Esophagus squamous epithelium (tissue), 5 donors: ENCODE results near the gene TMPRSS3. TPM values are rescaled to one million over a fixed set of nuclear protein-coding genes. Genes with fewer than 3 reads are reported as not detected.
A peak's percentile ranks its signal among the peaks of the same experiment; 100 is the strongest.

Source experiments
- DNase-seq: peaks from one replicate; lab custom pipeline; 2025; lab: John Stamatoyannopoulos, UW
- H3K27ac ChIP-seq, 4 donors: fragments of 200-600 bp; sonication (generic); one replicate each; pipeline ENCODE4 v1.5.1; 2016 to 2019; ENCODE audit warnings: mild to moderate bottlenecking in 1 of 4
- H3K27me3 ChIP-seq, 4 donors: fragments of 200-600 bp; sonication (generic); 1 replicate in 3 of 4; 2 replicates in 1 of 4; pipeline versions ENCODE4 v1.5.1 to v1.6.0; 2017 to 2021; ENCODE audit warnings: antibody characterized with exemption in 1 of 4
- H3K36me3 ChIP-seq, 3 donors: fragments of 200-600 bp; sonication (generic); one replicate each; pipeline ENCODE4 v1.5.1; 2016 to 2019
- H3K4me1 ChIP-seq, 3 donors: fragments of 200-600 bp; sonication (generic); one replicate each; pipeline ENCODE4 v1.5.1; 2017 to 2019
- H3K4me3 ChIP-seq, 4 donors: fragments of 200-600 bp; sonication (generic); 1 replicate in 3 of 4; 2 replicates in 1 of 4; pipeline ENCODE4 v1.5.1; 2016 to 2019; ENCODE audit warnings: mild to moderate bottlenecking in 2 of 4, moderate library complexity in 1 of 4
- H3K9me3 ChIP-seq, 3 donors: fragments of 200-600 bp; sonication (generic); one replicate each; pipeline ENCODE4 v1.5.1; 2016 to 2019
- POLR2A ChIP-seq, 4 donors: fragments of 450-650 bp; IDR thresholded peaks; one replicate each; pipeline ENCODE4 v1.6.1; 2017; ENCODE audit warnings: antibody characterized with exemption in 4 of 4, mild to moderate bottlenecking in 4 of 4, moderate library complexity in 3 of 4
- WGBS, 2 donors: methylation state at CpG; one replicate each; pipeline ENCODE4 v1.1.5; 2018; 5-methylcytosine and 5-hydroxymethylcytosine counted together
- intact Hi-C: fragments of 100-400 bp; cut with DNase I; formaldehyde crosslinking; loops from one replicate; pipeline ENCODE4 v1.15.0; 2022
- total RNA-seq, 4 donors: library from RNA; depleted of rRNA; stranded (reverse); fragments of >200 nt; gene quantifications; one replicate each; pipeline ENCODE4 v1.1.0, GENCODE V29; 2016
- TF ChIP-seq, protein P1 (sequence below), 6 experiments: fragments of 450-650 bp in 4 of 6; fragments of 200-600 bp in 2 of 6; sonication (generic) in 2 of 6; IDR thresholded peaks; one replicate each; pipeline ENCODE4 v1.5.1; 2016 to 2019; ENCODE audit warnings: antibody characterized with exemption in 6 of 6, mild to moderate bottlenecking in 4 of 6, moderate library complexity in 4 of 6
- donor health status: DM: yes; HTN: yes; CAD: no.

TMPRSS3 gene
- total RNA-seq, 4 donors from 2014 or later, result 0.09 TPM; not detected in 3

GRCh38 chr21:42384989-42385388 is 10.9 kb downstream of the TMPRSS3 start:
- WGBS, 2 donors, result 67 to 82% methylated on average over 2 of the region's 2 CpGs
- intact Hi-C loops, result no loop called here
- H3K4me3 ChIP-seq, result no peak overlapping the region
- no peaks in the 10 kb centered on the region for H3K9me3 ChIP-seq
- peaks cover 0 to 51% (median 0%) of the 10 kb centered on the region in 4 donors for H3K27me3 ChIP-seq
- TF ChIP-seq, protein P1, sequence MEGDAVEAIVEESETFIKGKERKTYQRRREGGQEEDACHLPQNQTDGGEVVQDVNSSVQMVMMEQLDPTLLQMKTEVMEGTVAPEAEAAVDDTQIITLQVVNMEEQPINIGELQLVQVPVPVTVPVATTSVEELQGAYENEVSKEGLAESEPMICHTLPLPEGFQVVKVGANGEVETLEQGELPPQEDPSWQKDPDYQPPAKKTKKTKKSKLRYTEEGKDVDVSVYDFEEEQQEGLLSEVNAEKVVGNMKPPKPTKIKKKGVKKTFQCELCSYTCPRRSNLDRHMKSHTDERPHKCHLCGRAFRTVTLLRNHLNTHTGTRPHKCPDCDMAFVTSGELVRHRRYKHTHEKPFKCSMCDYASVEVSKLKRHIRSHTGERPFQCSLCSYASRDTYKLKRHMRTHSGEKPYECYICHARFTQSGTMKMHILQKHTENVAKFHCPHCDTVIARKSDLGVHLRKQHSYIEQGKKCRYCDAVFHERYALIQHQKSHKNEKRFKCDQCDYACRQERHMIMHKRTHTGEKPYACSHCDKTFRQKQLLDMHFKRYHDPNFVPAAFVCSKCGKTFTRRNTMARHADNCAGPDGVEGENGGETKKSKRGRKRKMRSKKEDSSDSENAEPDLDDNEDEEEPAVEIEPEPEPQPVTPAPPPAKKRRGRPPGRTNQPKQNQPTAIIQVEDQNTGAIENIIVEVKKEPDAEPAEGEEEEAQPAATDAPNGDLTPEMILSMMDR (IDR thresholded peaks at IDR 0.05), result no peak
- no peak overlapping the region for H3K27ac ChIP-seq
- H3K36me3 ChIP-seq, result no peaks in the 10 kb centered on the region
- H3K4me1 ChIP-seq, result no peaks in the 10 kb centered on the region
- DNase-seq, result no peak

GRCh38 chr21:42384156-42384945 is 11.5 kb downstream of the TMPRSS3 start:
- H3K4me3 ChIP-seq, result no peak overlapping the region
- TF ChIP-seq, protein P1 (IDR thresholded peaks at IDR 0.05), result no peak
- no peak for TF ChIP-seq POLR2A (IDR thresholded peaks at IDR 0.05)
- 50 to 62% methylated on average over 4 to 8 of the region's 8 CpGs for WGBS, 2 donors
- H3K36me3 ChIP-seq, result no peaks in the 10 kb centered on the region
- H3K9me3 ChIP-seq, result no peaks in the 10 kb centered on the region
- no peaks in the 10 kb centered on the region for H3K4me1 ChIP-seq
- peaks cover 0 to 48% (median 0%) of the 10 kb centered on the region in 4 donors for H3K27me3 ChIP-seq
- intact Hi-C loops, result no loop called here
- DNase-seq, result no peak
- no peak overlapping the region for H3K27ac ChIP-seq

GRCh38 chr21:42383331-42383730 is 12.5 kb downstream of the TMPRSS3 start:
- intact Hi-C loops, result no loop called here
- H3K9me3 ChIP-seq, result no peaks in the 10 kb centered on the region
- WGBS, 2 donors, result 60 to 63% methylated on average over 1 to 3 of the region's 6 CpGs
- DNase-seq, result no peak
- no peak overlapping the region for H3K4me3 ChIP-seq
- H3K27me3 ChIP-seq, result peaks cover 0 to 38% (median 0%) of the 10 kb centered on the region in 4 donors
- H3K27ac ChIP-seq, result no peak overlapping the region
- no peaks in the 10 kb centered on the region for H3K36me3 ChIP-seq
- TF ChIP-seq, protein P1 (IDR thresholded peaks at IDR 0.05), result no peak
- TF ChIP-seq POLR2A (IDR thresholded peaks at IDR 0.05), result no peak
- no peaks in the 10 kb centered on the region for H3K4me1 ChIP-seq

DNA sequence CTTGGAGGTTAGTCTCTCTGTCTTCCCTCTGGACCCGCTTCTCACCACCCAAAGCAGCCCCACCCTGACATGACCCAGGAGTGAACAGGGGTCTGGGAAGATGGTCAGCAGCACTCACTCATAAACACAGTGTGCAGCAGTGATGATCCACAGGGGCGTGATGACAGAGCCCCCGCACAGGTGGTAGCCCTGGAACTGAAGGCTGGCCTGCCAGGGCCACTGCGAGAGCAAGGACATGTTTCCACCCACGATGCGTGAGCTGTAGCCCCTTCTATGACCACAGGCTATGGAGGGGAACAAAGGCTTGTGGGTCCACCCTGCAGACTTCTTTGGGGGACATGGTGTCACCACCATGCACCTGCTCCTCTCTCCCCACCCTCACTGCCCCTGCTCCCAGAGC is 12.9 kb downstream of the TMPRSS3 start:
- Histone ChIP-seq H3K36me3 (no peaks in the 10 kb centered on the region), H3K9me3 (no peaks in the 10 kb centered on the region), H3K4me1 (no peaks in the 10 kb centered on the region), H3K27me3 (peaks cover 0 to 36% (median 0%) of the 10 kb centered on the region in 4 donors), H3K4me3 (no peak overlapping the region), H3K27ac (no peak overlapping the region)
- TF ChIP-seq POLR2A (IDR thresholded peaks at IDR 0.05), result no peak
- TF ChIP-seq, protein P1 (IDR thresholded peaks at IDR 0.05), result no peak
- intact Hi-C loops, result no loop called here
- no peak for DNase-seq
- WGBS, 2 donors, result 89 to 97% methylated on average over 3 to 4 of the region's 6 CpGs

- DNase-seq, result no peak
- WGBS, 2 donors, result 46 to 64% methylated on average over 1 of the region's 1 CpG
Observed at GRCh38 chr21:42381347-42381984, 14.4 kb downstream of the TMPRSS3 start.

More at GRCh38 chr21:42381347-42381984, 14.4 kb downstream of the TMPRSS3 start:
- no peak overlapping the region for H3K4me3 ChIP-seq
- H3K36me3 ChIP-seq, result no peaks in the 10 kb centered on the region
- peaks cover 0 to 41% (median 0%) of the 10 kb centered on the region in 4 donors for H3K27me3 ChIP-seq
- intact Hi-C loops, result no loop called here
- no peak overlapping the region for H3K27ac ChIP-seq
- H3K4me1 ChIP-seq, result peaks cover 0 to 3% (median 0%) of the 10 kb centered on the region in 3 donors
- no peaks in the 10 kb centered on the region for H3K9me3 ChIP-seq
- TF ChIP-seq POLR2A (IDR thresholded peaks at IDR 0.05), result no peak
- TF ChIP-seq, protein P1 (IDR thresholded peaks at IDR 0.05), result peak; percentile 21 to 89 (median 40)
